Measurements from ENCODE around the gene ZFYVE19.

The ZFYVE19 gene

GRCh38 chr15:40815042-40815698 is 8.3 kb downstream of the ZFYVE19 start:
- no peak for DNase-seq

GRCh38 chr15:40819048-40819447 is 12.2 kb downstream of the ZFYVE19 start:
- DNase-seq = no peak

- no peak for DNase-seq
Observed at GRCh38 chr15:40821195-40821594, 14.3 kb downstream of the ZFYVE19 start.

GRCh38 chr15:40823572-40824343 is 16.9 kb downstream of the ZFYVE19 start:
- no peak for DNase-seq

GRCh38 chr15:40825661-40826422 is 19.0 kb downstream of the ZFYVE19 start:
- DNase-seq = no peak

- DNase-seq = no peak
Observed at GRCh38 chr15:40826423-40827075, 19.7 kb downstream of the ZFYVE19 start.

- no peak for DNase-seq
Observed at GRCh38 chr15:40828447-40829036, 21.7 kb downstream of the ZFYVE19 start, which contains the start of gene PPP1R14D. TSS of gene PPP1R14D (minus strand) at chr15:40828708. CDS start at chr15:40828641, 67 bp downstream.

GRCh38 chr15:40829115-40829514 is 22.2 kb downstream of the ZFYVE19 start:
- DNase-seq = no peak

GRCh38 chr15:40830884-40831283 is 24.0 kb downstream of the ZFYVE19 start:
- no peak for DNase-seq

- DNase-seq = no peak
Observed at GRCh38 chr15:40831861-40832260, 25.0 kb downstream of the ZFYVE19 start.

GRCh38 chr15:40832903-40833302 is 26.0 kb downstream of the ZFYVE19 start:
- DNase-seq = no peak

GRCh38 chr15:40836020-40836419 is 29.1 kb downstream of the ZFYVE19 start:
- DNase-seq = no peak

GRCh38 chr15:40838756-40839155 is 31.9 kb downstream of the ZFYVE19 start:
- no peak for DNase-seq

GRCh38 chr15:40841741-40842140 is 34.9 kb downstream of the ZFYVE19 start:
- no peak for DNase-seq

- no peak for DNase-seq
Observed at GRCh38 chr15:40843261-40843884, 36.5 kb downstream of the ZFYVE19 start.

- DNase-seq = no peak
Observed at GRCh38 chr15:40843885-40844695, 37.2 kb downstream of the ZFYVE19 start, which contains the start of gene SPINT1. TSS of gene SPINT1 (plus strand) at chr15:40844048. CDS start at chr15:40844555, 507 bp downstream.

- no peak for DNase-seq
Observed at GRCh38 chr15:40844696-40845030, 37.8 kb downstream of the ZFYVE19 start.

GRCh38 chr15:40845036-40845435 is 38.1 kb downstream of the ZFYVE19 start:
- no peak for DNase-seq

GRCh38 chr15:40845511-40846284 is 38.8 kb downstream of the ZFYVE19 start:
- no peak for DNase-seq

GRCh38 chr15:40846841-40847222 is 39.9 kb downstream of the ZFYVE19 start:
- no peak for DNase-seq

Data from GF-D8 (cell line).